Spinal cord (tissue), 10 donors: ENCODE data around the gene CLDN22. TPM values are rescaled to one million over a fixed set of nuclear protein-coding genes. Genes with fewer than 3 reads are reported as not detected.
A peak's percentile ranks its signal among the peaks of the same experiment; 100 is the strongest.

Experiments used
- DNase-seq, 6 donors: peaks; one replicate each; pipeline versions ENCODE4 v3.0.0 to v3.0.0-alpha.2; 2013 to 2015; ENCODE audit warnings: low spot score in 6 of 6, low read depth in 4 of 6
- H3K27ac ChIP-seq: one replicate; pipeline ENCODE4 v1.5.1; 2013; ENCODE audit warnings: low read depth, low read length, control low read depth
- H3K27me3 ChIP-seq: one replicate; pipeline ENCODE4 v1.6.1; 2013; ENCODE audit warnings: low read length; ENCODE audit not compliant: control insufficient read depth, insufficient read depth
- H3K36me3 ChIP-seq: one replicate; pipeline ENCODE4 v1.6.1; 2013; ENCODE audit warnings: low read length; ENCODE audit not compliant: control insufficient read depth, insufficient read depth
- H3K4me1 ChIP-seq: one replicate; pipeline ENCODE4 v1.6.1; 2013; ENCODE audit warnings: low read length; ENCODE audit not compliant: control insufficient read depth, insufficient read depth
- H3K4me3 ChIP-seq: one replicate; pipeline ENCODE4 v1.5.1; 2013; ENCODE audit warnings: low read depth, low read length, control low read depth
- H3K9me3 ChIP-seq: one replicate; pipeline ENCODE4 v1.6.1; 2013; ENCODE audit warnings: low read length; ENCODE audit not compliant: control insufficient read depth, insufficient read depth
- WGBS: methylation state at CpG from one replicate; pipeline ENCODE4 v1.1.5; 2013; ENCODE audit warnings: missing lambda C conversion rate; ENCODE audit not compliant: insufficient coverage; 5-methylcytosine and 5-hydroxymethylcytosine counted together
- polyA plus RNA-seq, 2 donors: library from polyadenylated mRNA; unstranded; fragments of 120-200 nt; gene quantifications; one replicate each; pipeline ENCODE4 v1.2.1, GENCODE V29; 2013; ENCODE audit not compliant: insufficient read length in 2 of 2
- total RNA-seq, 2 donors: library from RNA; depleted of rRNA in 1 of 2; stranded (reverse); fragments of 120-200 nt in 1 of 2; fragments of >200 nt in 1 of 2; gene quantifications; one replicate each; pipeline versions ENCODE4 v1.2.3 to v1.2.4, GENCODE V29; 2013 to 2014
- donor health status: healthy.

CLDN22 gene
- total and polyA plus RNA-seq, 4 donors, result 0.06 to 1.6 (median 1.5) TPM; not detected in 1

DNA sequence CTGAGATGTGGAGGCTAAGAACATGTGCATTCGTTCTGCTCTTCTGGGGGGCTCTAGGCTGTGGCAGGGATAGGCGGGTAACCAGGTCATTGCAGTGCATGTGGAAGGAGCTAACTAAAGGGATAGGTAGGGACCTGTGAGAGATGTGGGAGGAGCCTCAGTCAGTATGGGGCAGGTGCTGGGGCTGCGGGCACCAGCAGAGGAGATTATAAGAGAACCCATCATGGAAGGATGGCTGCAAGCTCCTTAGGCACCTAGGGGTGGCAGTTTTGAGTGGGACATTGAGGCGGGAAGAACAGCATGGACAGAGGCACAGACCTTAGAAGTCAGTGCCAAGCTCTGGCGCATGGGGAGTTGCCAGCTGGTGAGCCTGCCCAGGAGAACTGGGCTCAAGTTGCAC lies 7.2 kb downstream of the CLDN22 start:
- Histone ChIP-seq H3K9me3 (no peaks in the 10 kb centered on the region), H3K27me3 (no peaks in the 10 kb centered on the region), H3K27ac (no peak overlapping the region), H3K36me3 (peaks cover 33% of the 10 kb centered on the region), H3K4me1 (no peaks in the 10 kb centered on the region), H3K4me3 (no peak overlapping the region)
- 92% methylated on average over 5 of the region's 5 CpGs for WGBS
- DNase-seq, result no peak

DNA sequence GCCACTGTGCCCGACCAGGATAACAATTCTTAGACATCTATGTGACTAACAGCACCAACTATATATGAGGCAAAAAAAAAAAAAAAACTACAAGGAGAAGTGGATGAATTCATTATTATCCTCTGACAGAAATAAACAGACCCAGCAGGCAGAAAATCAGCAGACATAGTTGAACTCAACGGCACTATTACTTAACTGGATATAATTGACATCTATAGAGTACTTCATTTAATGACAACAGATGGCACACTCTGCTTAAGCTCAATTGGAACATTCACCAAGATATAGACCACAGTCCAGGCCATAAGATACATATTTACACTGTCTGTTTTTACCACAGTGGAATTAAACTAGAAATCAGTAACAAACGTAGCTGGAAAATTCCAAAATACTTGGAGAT lies 13.3 kb downstream of the CLDN22 start:
- WGBS, result no CpG with 5 or more reads among the region's 3 CpGs
- Histone ChIP-seq H3K27ac (no peak overlapping the region), H3K4me3 (no peak overlapping the region), H3K27me3 (no peaks in the 10 kb centered on the region), H3K4me1 (no peaks in the 10 kb centered on the region), H3K9me3 (no peaks in the 10 kb centered on the region), H3K36me3 (no peaks in the 10 kb centered on the region)
- peak in 1 of 6 donors; percentile 50 for DNase-seq

DNA sequence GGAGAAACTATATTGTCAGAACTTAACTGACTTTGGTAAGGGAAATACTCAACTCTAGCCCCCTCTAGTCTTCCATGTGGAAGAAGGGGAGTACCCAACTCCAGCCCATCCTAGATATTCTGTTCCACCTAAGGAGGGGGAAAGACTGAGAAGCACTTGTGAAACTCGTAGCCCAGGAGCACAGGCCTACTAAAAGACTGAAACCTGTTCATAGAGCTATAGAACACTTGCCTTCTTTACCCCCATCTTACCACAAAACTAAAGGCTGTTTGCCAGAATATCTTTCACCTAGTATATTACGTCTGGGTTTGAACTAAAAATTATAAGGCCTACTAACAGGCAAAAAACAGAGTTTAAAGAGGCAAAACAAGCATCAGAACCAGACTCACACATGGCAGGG lies 15.5 kb downstream of the CLDN22 start:
- Histone ChIP-seq H3K27ac (no peak overlapping the region), H3K27me3 (no peaks in the 10 kb centered on the region), H3K4me3 (no peak overlapping the region), H3K9me3 (no peaks in the 10 kb centered on the region), H3K36me3 (no peaks in the 10 kb centered on the region), H3K4me1 (no peaks in the 10 kb centered on the region)
- WGBS, result no CpG with 5 or more reads among the region's 2 CpGs
- DNase-seq, result no peak

DNA sequence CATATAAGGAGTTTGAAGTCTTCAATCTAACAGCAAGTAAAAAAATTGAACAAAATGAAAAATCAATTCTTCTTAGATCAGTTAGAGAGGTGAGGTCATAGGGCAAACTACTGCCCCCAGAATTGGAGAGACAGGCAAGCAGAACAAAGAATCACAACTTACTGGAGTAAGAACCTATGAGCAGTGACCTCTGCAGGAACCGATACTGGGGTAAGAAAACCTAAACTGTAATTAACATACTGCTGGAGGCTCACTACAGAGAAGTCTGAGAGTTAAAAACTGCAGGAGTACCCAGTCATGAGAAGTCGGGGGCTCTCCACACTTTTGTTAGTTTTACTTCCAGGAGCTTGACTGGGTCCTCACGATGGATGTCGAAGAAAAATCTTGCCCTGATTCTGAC lies 16.0 kb downstream of the CLDN22 start:
- H3K27ac ChIP-seq, result no peak overlapping the region
- H3K27me3 ChIP-seq, result no peaks in the 10 kb centered on the region
- no peaks in the 10 kb centered on the region for H3K36me3 ChIP-seq
- 100% methylated on average over 3 of the region's 4 CpGs for WGBS
- no peaks in the 10 kb centered on the region for H3K9me3 ChIP-seq
- H3K4me1 ChIP-seq, result no peaks in the 10 kb centered on the region
- H3K4me3 ChIP-seq, result no peak overlapping the region
- DNase-seq, result no peak

DNA sequence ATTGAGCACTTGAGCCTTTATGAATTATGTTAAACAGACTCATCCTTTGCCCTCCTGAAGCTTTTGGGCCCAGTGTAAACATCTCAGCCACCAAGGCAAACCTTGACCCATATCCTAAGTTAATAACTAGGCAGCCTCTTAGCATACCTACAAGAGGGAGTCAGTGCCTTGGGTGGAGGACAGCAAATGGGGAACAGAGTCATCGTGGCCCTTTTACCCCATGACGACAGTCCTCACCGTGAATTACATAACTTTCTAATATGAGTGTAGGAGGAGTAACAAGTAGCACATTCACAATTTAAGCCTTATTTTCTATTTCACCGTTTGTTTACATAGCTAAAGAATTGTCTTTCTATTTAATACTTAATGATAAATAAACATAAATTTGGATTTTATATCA lies 16.8 kb downstream of the CLDN22 start:
- Histone ChIP-seq H3K4me1 (no peaks in the 10 kb centered on the region), H3K27me3 (no peaks in the 10 kb centered on the region), H3K36me3 (no peaks in the 10 kb centered on the region), H3K4me3 (no peak overlapping the region), H3K9me3 (no peaks in the 10 kb centered on the region), H3K27ac (no peak overlapping the region)
- no CpG with 5 or more reads among the region's 4 CpGs for WGBS
- DNase-seq, result no peak

DNA sequence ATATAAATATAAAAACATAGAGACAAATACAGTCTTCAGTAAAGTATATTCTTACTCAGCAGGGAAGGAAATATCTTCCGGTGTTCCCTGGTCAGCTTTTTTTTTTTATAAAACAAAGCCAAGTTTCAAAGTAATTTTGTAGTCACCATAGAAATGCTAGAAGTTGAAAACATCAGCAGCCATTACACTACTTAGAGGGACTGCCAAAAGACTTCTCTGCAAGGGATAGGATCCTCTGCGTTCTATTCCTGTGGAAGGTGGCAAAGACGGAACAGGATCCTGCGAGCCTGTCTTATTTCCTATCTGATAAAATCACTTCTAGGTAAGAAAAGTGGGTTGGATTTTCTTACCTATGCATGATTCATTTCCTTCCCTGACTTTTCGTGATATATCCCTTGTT lies 19.4 kb downstream of the CLDN22 start:
- Histone ChIP-seq H3K4me1 (no peaks in the 10 kb centered on the region), H3K9me3 (no peaks in the 10 kb centered on the region), H3K27me3 (no peaks in the 10 kb centered on the region), H3K4me3 (no peak overlapping the region), H3K36me3 (peaks cover 7% of the 10 kb centered on the region), H3K27ac (no peak overlapping the region)
- no peak for DNase-seq
- no CpG with 5 or more reads among the region's 5 CpGs for WGBS

DNA sequence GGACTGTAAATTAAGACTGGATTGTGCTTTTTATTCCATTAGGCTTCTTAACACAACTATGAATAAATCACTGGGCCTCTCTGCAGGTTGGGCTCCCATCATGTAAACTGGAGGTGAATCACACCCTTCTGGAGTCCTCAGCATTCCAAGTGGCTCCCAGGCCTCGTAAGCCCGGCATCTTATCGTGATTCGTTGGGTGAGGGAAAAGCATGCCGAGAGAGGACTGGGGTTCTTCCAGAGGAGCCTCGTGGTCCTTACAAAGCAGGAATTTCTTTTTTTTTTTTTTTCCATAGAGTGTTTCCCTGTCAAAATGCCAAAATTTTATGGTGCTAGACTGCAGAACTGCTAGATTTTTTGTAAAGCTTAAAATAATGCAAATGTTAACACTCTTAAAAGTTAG lies 20.0 kb downstream of the CLDN22 start:
- Histone ChIP-seq H3K27ac (no peak overlapping the region), H3K36me3 (peaks cover 7% of the 10 kb centered on the region), H3K4me1 (no peaks in the 10 kb centered on the region), H3K27me3 (no peaks in the 10 kb centered on the region), H3K4me3 (no peak overlapping the region), H3K9me3 (no peaks in the 10 kb centered on the region)
- WGBS, result 66% methylated on average over 6 of the region's 6 CpGs
- DNase-seq, result no peak

DNA sequence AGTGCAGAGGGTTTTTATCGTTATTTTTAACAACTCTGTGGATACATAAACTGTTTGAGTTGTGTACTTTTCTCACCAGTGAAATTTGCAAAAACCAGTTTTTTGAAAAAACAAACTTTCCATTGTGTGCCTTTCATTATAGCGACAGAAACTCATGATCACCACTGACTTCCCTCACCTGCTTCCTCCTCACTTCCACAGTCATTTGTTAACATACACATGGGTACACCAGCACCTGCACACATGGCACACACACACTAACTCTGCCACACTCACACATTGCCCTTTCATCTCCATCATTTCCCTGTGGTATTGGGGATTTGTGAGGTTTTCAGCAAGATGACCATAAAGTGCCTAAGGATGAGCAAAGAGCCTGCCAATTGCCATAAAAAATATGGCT lies 20.6 kb downstream of the CLDN22 start:
- no peak overlapping the region for H3K4me3 ChIP-seq
- no peaks in the 10 kb centered on the region for H3K4me1 ChIP-seq
- H3K9me3 ChIP-seq, result no peaks in the 10 kb centered on the region
- H3K36me3 ChIP-seq, result peaks cover 7% of the 10 kb centered on the region
- no peak for DNase-seq
- WGBS, result 83% methylated on average over 1 of the region's 2 CpGs
- H3K27ac ChIP-seq, result no peak overlapping the region
- H3K27me3 ChIP-seq, result no peaks in the 10 kb centered on the region

DNA sequence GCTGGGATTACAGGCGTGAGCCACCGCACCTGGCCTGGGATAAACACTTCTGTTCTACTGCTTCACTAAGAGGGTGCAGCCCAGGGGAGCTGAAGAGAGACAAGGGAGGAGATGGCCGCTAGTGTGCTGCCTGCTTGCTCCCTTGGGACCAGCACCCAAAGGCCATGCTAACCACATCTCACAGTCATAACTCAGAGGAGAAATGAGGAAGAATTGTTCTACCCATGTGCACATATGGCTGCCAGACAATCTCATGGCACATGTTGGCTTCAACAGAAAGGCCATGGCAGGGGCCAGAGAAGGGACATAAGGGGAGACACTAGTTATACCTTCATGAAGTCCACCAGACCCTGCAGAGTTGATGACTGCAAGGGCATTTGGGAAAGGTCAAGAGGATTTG lies 22.4 kb downstream of the CLDN22 start:
- no peaks in the 10 kb centered on the region for H3K9me3 ChIP-seq
- no peaks in the 10 kb centered on the region for H3K27me3 ChIP-seq
- no peaks in the 10 kb centered on the region for H3K4me1 ChIP-seq
- no peak for DNase-seq
- H3K4me3 ChIP-seq, result no peak overlapping the region
- peaks cover 7% of the 10 kb centered on the region for H3K36me3 ChIP-seq
- 90% methylated on average over 2 of the region's 3 CpGs for WGBS
- H3K27ac ChIP-seq, result no peak overlapping the region

DNA sequence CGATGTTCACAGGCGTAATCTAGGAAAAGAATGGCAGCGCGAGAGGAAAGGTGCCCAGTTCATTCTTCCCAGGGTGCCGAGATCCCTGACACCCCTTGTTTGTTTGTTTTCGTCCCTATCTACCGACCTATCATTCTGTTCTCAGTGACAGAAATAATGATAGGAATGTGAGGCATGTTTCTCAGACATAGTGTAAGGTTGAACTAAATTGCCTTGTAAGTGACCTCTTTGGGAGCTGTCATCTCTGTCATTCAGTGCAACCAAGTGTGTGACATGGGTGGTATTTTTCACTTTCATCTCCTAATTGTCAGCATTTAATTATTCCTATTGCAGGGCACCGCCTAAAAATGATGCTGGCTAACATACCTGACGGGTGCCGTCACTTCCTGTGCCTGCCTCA lies 24.4 kb downstream of the CLDN22 start:
- 94% methylated on average over 6 of the region's 10 CpGs for WGBS
- H3K4me1 ChIP-seq, result no peaks in the 10 kb centered on the region
- H3K36me3 ChIP-seq, result peaks cover 7% of the 10 kb centered on the region
- no peaks in the 10 kb centered on the region for H3K9me3 ChIP-seq
- H3K4me3 ChIP-seq, result no peak overlapping the region
- no peaks in the 10 kb centered on the region for H3K27me3 ChIP-seq
- H3K27ac ChIP-seq, result no peak overlapping the region
- DNase-seq, result no peak
